ENCODE measurements around the gene DNAH3.

DNA sequence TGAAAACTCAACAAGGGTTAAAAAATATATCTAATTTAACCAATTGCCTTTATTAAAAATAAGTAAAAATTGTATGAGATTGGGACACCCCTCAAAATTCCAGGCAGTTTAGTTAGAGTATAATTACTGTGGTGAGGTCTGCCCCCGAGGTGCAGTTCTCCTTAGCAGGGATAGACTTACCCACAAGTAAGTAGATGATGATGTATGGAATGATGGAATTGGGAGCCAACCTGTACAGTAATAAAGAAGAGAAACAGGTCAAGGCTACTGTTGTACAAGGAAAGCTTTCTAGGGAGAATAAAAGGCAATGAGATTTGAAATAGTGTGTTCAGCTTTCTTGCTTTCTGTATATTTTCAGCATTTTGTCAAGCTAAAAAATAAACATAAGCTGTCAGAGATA, 9.6 kb upstream of the DNAH3 start:
- TF ChIP-seq GATA2 (IDR thresholded peaks at IDR 0.05; ENCODE audit: low read depth, low read length): no peak
- TF ChIP-seq GATA3 (IDR thresholded peaks at IDR 0.05; ENCODE audit: low read depth, low read length): no peak

All from SH-SY5Y (cell line).